Mononuclear cell (primary cell): ENCODE measurements around the gene GOLGA6C. TPM values are rescaled to one million over a fixed set of nuclear protein-coding genes. Genes with fewer than 3 reads are reported as not detected.
"Not testable (repeated sequence)": the region's sequence is repeated elsewhere in the genome, so short reads cannot be mapped to it uniquely, and the experiment has no call there.

Experiments
- H3K27me3 ChIP-seq: 2 replicates; pipeline ENCODE4 v1.6.0; 2011; ENCODE audit warnings: low read length, control low read depth; ENCODE audit not compliant: insufficient read depth
- H3K4me1 ChIP-seq: 2 replicates; pipeline ENCODE4 v1.5.1; 2011; ENCODE audit warnings: mild to moderate bottlenecking, low read length, control low read depth; ENCODE audit not compliant: insufficient read depth
- H3K4me3 ChIP-seq: 2 replicates; pipeline ENCODE4 v1.5.1; 2011; ENCODE audit warnings: mild to moderate bottlenecking, low read length, moderate library complexity
- H3K9me3 ChIP-seq: 2 replicates; pipeline ENCODE4 v1.5.1; 2011; ENCODE audit warnings: low read depth, mild to moderate bottlenecking, control low read depth, low read length
- total RNA-seq: library from RNA; depleted of rRNA; stranded (reverse); fragments of >200 nt; gene quantifications from one replicate; pipeline ENCODE4 v1.2.3, GENCODE V29; 2012

The GOLGA6C gene
- total RNA-seq, 1 donor, result 0.21 TPM

DNA sequence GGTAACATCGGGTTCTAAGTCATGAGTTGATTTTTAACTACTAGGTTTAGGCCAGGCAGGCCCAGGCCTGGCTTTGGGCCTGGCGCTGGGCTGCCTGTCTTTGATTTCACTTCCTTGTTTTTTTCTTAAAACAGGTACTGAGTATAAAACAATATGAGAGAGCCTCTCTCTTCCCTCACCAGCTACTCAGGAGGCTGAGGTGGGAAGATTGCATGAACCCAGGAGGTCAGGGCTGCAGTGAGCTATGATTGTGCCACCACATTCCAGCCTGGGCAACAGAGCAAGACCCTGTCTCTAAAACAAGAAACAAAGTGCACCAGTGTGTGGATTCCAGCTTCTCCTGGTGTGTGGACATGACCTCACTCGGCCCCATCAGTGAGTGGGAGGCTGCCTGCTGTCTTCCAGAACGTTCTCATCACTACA lies 38.6 kb upstream of the GOLGA6C start:
- H3K4me3 ChIP-seq, H3K27me3 ChIP-seq, H3K9me3 ChIP-seq: not testable (repeated sequence)
- peaks cover 11% of the 10 kb centered on the region for H3K4me1 ChIP-seq

DNA sequence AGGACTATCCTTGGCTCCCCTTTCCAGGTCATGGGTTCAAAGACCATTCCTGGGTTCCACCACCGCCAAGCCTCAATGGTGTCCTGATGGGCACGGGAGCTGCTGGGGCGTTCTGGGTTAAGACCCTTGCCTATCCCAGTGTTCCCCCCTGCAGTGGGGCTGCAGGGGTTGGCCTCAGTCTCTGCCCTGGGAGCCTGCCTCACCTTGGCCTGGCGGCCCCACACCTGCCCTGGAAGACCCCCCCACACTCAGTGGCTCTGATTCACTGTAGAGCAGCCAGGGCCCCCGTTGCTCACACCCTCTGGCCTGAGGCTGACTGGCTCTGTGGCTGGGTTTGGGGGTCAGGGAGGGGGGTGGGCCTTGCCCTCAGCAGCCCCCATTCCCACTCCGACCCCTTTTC lies 34.4 kb upstream of the GOLGA6C start:
- H3K4me1 ChIP-seq, result peaks cover 11% of the 10 kb centered on the region
- H3K27me3 ChIP-seq, result no peaks in the 10 kb centered on the region
- no peak overlapping the region for H3K4me3 ChIP-seq
- no peaks in the 10 kb centered on the region for H3K9me3 ChIP-seq

DNA sequence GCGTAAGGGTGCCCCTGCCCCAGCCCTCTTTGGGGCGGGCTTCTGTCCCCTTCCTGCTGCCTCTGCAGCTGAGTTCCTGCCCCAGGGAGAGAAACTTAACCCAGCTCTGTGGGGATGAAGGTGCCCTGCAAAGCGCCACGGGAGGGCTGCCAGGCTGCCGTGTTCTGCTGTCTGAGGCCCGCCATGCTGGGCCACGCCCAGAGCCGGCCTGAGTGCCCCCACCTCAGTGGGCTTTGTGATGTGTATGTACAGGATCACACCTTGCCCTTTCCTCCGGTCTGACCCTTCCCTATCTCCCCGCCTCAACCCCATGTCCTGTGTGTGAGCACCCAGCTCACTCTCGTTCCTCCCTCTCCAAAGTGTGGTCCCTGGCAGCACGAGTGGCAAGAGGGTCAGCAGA lies 33.9 kb upstream of the GOLGA6C start:
- Histone ChIP-seq H3K4me1 (peaks cover 8% of the 10 kb centered on the region), H3K27me3 (no peaks in the 10 kb centered on the region), H3K9me3 (no peaks in the 10 kb centered on the region), H3K4me3 (no peak overlapping the region)

- H3K4me1 ChIP-seq, H3K27me3 ChIP-seq: not testable (repeated sequence)
Observed at GRCh38 chr15:75225102-75225836, 32.9 kb upstream of the GOLGA6C start.

DNA sequence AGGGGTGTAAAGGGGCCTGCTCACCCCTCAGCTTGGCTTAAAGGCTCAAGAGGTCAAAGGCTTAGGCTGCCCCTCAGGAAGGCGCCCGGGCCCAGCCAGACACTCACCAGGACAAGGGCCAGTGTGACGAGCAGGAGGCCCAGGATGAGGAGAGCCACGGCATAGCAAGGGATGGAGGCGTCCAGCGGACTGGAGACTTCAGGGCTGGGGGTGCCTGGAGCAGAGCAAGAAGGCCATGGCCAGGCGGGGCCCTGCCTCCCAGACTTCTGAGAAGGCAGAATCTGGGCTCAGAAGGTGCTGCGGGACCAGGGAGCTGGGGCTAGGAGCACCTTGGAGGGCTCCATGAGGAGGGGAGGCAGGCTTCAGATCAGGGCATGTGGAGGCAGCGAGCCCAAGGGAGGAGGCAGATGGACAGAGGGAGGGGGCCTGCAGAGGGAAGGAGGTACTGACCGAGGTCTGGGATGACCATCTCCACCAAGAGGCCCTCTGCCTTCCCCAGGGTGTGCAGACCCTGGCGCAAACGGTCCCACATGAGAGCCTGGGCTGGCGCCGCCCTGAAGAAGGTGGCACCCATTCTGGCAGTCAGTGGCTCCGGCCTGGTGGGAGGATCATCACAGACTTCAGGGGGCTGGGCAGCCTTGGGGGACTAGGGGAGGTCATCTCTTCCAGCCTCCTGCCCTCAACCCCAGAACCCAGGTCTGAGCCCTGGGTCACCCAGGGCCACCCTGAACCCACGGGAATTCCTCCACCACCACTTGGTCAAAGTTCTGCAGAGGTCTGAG lies 32.0 kb upstream of the GOLGA6C start:
- H3K4me3 ChIP-seq, result no peak overlapping the region
- no peaks in the 10 kb centered on the region for H3K4me1 ChIP-seq
- H3K27me3 ChIP-seq, result no peaks in the 10 kb centered on the region
- H3K9me3 ChIP-seq, result no peaks in the 10 kb centered on the region

More at GRCh38 chr15:75225102-75225836, 32.9 kb upstream of the GOLGA6C start:
- not testable (repeated sequence) for H3K9me3 ChIP-seq, H3K4me3 ChIP-seq

- not testable (repeated sequence) for H3K4me1 ChIP-seq, H3K27me3 ChIP-seq, H3K9me3 ChIP-seq, H3K4me3 ChIP-seq
Observed at GRCh38 chr15:75227112-75227511, 31.0 kb upstream of the GOLGA6C start.

DNA sequence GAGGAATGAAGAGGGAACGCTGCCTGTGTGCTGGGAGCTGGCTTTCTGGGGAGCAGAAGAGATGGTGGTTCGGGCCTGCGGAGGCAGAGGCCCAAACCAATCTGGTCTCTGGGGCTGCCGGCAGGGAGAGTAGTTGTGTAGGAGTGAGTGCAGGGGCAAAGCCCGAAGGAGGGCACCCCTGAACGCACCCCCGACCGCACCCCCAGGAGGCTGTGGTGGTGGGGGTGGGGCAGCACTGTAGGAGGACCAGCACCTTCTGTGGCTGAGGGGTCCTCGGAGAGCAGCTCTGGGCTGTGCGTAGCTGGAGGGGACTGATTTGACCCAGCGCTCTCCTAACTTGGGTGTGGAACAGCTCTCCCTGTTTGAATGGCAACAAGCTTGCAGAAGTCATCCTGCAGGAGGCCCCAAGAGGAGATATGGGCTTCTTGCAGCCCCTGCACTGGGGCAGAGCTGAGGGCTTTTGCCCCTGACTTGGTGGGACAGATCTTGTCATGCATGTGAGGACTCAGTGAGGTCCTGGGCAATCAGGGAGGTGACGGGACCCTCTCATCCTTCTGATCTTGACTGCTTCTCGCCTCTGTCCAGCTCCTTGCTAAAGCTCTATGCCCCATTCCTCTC lies 30.4 kb upstream of the GOLGA6C start:
- no peaks in the 10 kb centered on the region for H3K9me3 ChIP-seq
- H3K4me1 ChIP-seq, result no peaks in the 10 kb centered on the region
- H3K27me3 ChIP-seq, result no peaks in the 10 kb centered on the region
- H3K4me3 ChIP-seq, result no peak overlapping the region

DNA sequence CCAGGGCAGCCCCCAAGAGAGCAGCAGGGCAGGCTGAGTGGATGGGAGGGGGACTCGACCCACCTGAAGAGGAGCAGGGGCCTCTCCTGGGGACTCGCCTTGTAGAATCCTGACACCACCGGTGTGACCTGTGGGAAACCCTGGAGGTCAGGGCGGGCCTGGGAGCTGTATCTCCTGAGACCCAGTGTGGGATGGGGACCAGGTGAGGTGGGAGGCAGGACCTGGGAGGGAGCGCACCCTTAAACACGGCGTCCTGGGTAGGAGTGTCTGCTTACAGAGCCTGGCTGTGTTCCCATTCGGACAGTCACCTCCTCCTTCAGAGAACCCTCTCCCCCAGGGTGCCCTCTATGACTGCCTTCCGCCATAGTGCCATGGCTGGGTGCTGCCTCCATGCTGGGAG lies 29.3 kb upstream of the GOLGA6C start:
- Histone ChIP-seq H3K4me1 (no peaks in the 10 kb centered on the region), H3K27me3 (no peaks in the 10 kb centered on the region), H3K9me3 (no peaks in the 10 kb centered on the region), H3K4me3 (no peak overlapping the region)

- Histone ChIP-seq H3K9me3 (no peaks in the 10 kb centered on the region), H3K4me1 (no peaks in the 10 kb centered on the region), H3K27me3 (no peaks in the 10 kb centered on the region), H3K4me3 (no peak overlapping the region)
Observed at GRCh38 chr15:75229191-75230015, 28.7 kb upstream of the GOLGA6C start.

DNA sequence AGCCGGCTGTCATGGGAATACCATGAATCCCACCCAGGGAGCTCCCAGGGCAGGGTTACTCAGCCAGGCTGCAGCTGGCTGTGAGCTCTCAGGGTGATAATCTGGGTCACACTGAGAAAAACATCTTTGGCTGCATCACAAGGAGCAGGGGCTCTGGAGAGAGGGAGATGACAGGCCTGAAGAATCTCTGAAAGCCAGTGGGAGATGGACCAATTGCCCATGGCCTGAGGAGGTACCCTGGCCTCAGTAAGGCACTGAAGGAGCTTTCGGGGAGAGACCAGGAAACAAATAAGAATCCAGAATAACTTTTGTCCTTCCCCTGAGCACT lies 28.2 kb upstream of the GOLGA6C start:
- H3K27me3 ChIP-seq, result no peaks in the 10 kb centered on the region
- H3K4me3 ChIP-seq, result no peak overlapping the region
- no peaks in the 10 kb centered on the region for H3K4me1 ChIP-seq
- H3K9me3 ChIP-seq, result no peaks in the 10 kb centered on the region

GRCh38 chr15:75230551-75231371 lies 27.4 kb upstream of the GOLGA6C start:
- H3K27me3 ChIP-seq, result no peaks in the 10 kb centered on the region
- no peak overlapping the region for H3K4me3 ChIP-seq
- no peaks in the 10 kb centered on the region for H3K4me1 ChIP-seq
- no peaks in the 10 kb centered on the region for H3K9me3 ChIP-seq

DNA sequence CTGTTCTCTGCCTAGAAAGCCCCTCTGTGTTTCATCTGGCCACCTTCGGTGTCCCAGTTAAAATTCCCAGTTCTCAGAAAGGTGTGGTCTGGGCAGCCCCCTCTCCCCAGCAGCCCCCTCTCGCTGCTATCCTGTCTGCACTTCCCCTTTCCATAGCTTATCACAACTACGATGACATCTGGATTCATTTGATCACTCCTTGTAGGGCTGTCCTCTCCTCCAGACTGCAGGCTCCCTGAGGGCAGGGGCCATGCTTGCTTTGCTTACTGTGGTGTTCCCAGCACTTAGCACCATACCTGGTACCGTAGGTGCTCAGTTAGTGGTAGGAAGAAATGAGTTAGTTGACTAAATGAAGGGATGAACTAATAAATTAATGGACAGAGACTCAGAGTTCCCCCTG lies 26.3 kb upstream of the GOLGA6C start:
- no peaks in the 10 kb centered on the region for H3K27me3 ChIP-seq

GRCh38 chr15:75232252-75232813 lies 25.8 kb upstream of the GOLGA6C start:
- Histone ChIP-seq H3K9me3 (no peaks in the 10 kb centered on the region), H3K4me3 (no peak overlapping the region), H3K27me3 (no peaks in the 10 kb centered on the region), H3K4me1 (no peaks in the 10 kb centered on the region)

More for the DNA sequence above, 26.3 kb upstream of the GOLGA6C start:
- Histone ChIP-seq H3K9me3 (no peaks in the 10 kb centered on the region), H3K4me3 (no peak overlapping the region), H3K4me1 (no peaks in the 10 kb centered on the region)
